ENCODE results near the gene RBM5.

- TF ChIP-seq, protein P1, sequence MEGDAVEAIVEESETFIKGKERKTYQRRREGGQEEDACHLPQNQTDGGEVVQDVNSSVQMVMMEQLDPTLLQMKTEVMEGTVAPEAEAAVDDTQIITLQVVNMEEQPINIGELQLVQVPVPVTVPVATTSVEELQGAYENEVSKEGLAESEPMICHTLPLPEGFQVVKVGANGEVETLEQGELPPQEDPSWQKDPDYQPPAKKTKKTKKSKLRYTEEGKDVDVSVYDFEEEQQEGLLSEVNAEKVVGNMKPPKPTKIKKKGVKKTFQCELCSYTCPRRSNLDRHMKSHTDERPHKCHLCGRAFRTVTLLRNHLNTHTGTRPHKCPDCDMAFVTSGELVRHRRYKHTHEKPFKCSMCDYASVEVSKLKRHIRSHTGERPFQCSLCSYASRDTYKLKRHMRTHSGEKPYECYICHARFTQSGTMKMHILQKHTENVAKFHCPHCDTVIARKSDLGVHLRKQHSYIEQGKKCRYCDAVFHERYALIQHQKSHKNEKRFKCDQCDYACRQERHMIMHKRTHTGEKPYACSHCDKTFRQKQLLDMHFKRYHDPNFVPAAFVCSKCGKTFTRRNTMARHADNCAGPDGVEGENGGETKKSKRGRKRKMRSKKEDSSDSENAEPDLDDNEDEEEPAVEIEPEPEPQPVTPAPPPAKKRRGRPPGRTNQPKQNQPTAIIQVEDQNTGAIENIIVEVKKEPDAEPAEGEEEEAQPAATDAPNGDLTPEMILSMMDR (IDR thresholded peaks at IDR 0.05), result no peak
- no peak for TF ChIP-seq POLR2AphosphoS5 (IDR thresholded peaks at IDR 0.05)
Observed at GRCh38 chr3:50124800-50125178, 36.1 kb downstream of the RBM5 start.

All from esophagus muscularis mucosa (tissue), 3 donors.